ENCODE results near the gene FAM118A.

GRCh38 chr22:45336971-45337431 is 27.3 kb downstream of the FAM118A start:
- TF ChIP-seq CTCF (IDR thresholded peaks at IDR 0.05), result no peak
- TF ChIP-seq POLR2A (IDR thresholded peaks at IDR 0.05), result no peak
- TF ChIP-seq EP300 (IDR thresholded peaks at IDR 0.05), result no peak
